Measurements from ENCODE around the gene VPS4A.
"Not testable (repeated sequence)": the region's sequence is repeated elsewhere in the genome, so short reads cannot be mapped to it uniquely, and the experiment has no call there.

Gene VPS4A

GRCh38 chr16:69360070-69360469, 48.9 kb downstream of the VPS4A start:
- ATAC-seq, H3K4me1 Mint-ChIP-seq, H3K27ac Mint-ChIP-seq, H3K4me3 Mint-ChIP-seq, DNase-seq, H3K27me3 Mint-ChIP-seq, H3K9me3 Mint-ChIP-seq: not testable (repeated sequence)

- DNase-seq (no peak), ATAC-seq (no peak)
- Mint-ChIP-seq H3K4me3 (no peak overlapping the region), H3K27me3 (no peaks in the 10 kb centered on the region), H3K9me3 (no peaks in the 10 kb centered on the region), H3K4me1 (peaks cover 11% of the 10 kb centered on the region), H3K27ac (no peak overlapping the region)
Observed at GRCh38 chr16:69363281-69363717, 52.1 kb downstream of the VPS4A start.

- Mint-ChIP-seq H3K27ac (no peak overlapping the region), H3K9me3 (no peaks in the 10 kb centered on the region), H3K4me1 (peaks cover 11% of the 10 kb centered on the region), H3K4me3 (no peak overlapping the region), H3K27me3 (no peaks in the 10 kb centered on the region)
- ATAC-seq (no peak), DNase-seq (no peak)
Observed at GRCh38 chr16:69364088-69364487, 52.9 kb downstream of the VPS4A start.

GRCh38 chr16:69365901-69366300, 54.8 kb downstream of the VPS4A start:
- no peak overlapping the region for H3K27ac Mint-ChIP-seq
- no peak for ATAC-seq
- H3K9me3 Mint-ChIP-seq: no peaks in the 10 kb centered on the region
- H3K4me3 Mint-ChIP-seq: no peak overlapping the region
- DNase-seq: no peak
- no peaks in the 10 kb centered on the region for H3K27me3 Mint-ChIP-seq
- H3K4me1 Mint-ChIP-seq: peaks cover 11% of the 10 kb centered on the region

- no peaks in the 10 kb centered on the region for H3K9me3 Mint-ChIP-seq
- peaks cover 11% of the 10 kb centered on the region for H3K4me1 Mint-ChIP-seq
- no peak overlapping the region for H3K27ac Mint-ChIP-seq
Observed at GRCh38 chr16:69366431-69366830, 55.3 kb downstream of the VPS4A start.

GRCh38 chr16:69367980-69368379, 56.8 kb downstream of the VPS4A start:
- DNase-seq: no peak
- Mint-ChIP-seq H3K27ac (no peak overlapping the region), H3K4me1 (peaks cover 11% of the 10 kb centered on the region), H3K9me3 (no peaks in the 10 kb centered on the region), H3K4me3 (no peak overlapping the region), H3K27me3 (no peaks in the 10 kb centered on the region)
- no peak for ATAC-seq

More at GRCh38 chr16:69366431-69366830, 55.3 kb downstream of the VPS4A start:
- DNase-seq (no peak), ATAC-seq (no peak)
- Mint-ChIP-seq H3K27me3 (no peaks in the 10 kb centered on the region), H3K4me3 (no peak overlapping the region)

GRCh38 chr16:69368866-69369265, 57.7 kb downstream of the VPS4A start:
- H3K9me3 Mint-ChIP-seq: no peaks in the 10 kb centered on the region
- no peak for DNase-seq
- ATAC-seq: no peak
- H3K27ac Mint-ChIP-seq: no peak overlapping the region
- no peak overlapping the region for H3K4me3 Mint-ChIP-seq
- peaks cover 13% of the 10 kb centered on the region for H3K4me1 Mint-ChIP-seq
- no peaks in the 10 kb centered on the region for H3K27me3 Mint-ChIP-seq

- H3K4me3 Mint-ChIP-seq: no peak overlapping the region
- H3K27ac Mint-ChIP-seq: no peak overlapping the region
- H3K4me1 Mint-ChIP-seq: peaks cover 14% of the 10 kb centered on the region
- no peaks in the 10 kb centered on the region for H3K27me3 Mint-ChIP-seq
- no peak for ATAC-seq
- no peak for DNase-seq
- H3K9me3 Mint-ChIP-seq: no peaks in the 10 kb centered on the region
Observed at GRCh38 chr16:69371564-69371963, 60.4 kb downstream of the VPS4A start.

GRCh38 chr16:69373019-69373418, 61.9 kb downstream of the VPS4A start:
- Mint-ChIP-seq H3K4me1 (peaks cover 12% of the 10 kb centered on the region), H3K27me3 (no peaks in the 10 kb centered on the region), H3K27ac (peak overlapping the region in 1 of 2 donors; percentile 15), H3K4me3 (no peak overlapping the region), H3K9me3 (no peaks in the 10 kb centered on the region)
- no peak for ATAC-seq
- no peak for DNase-seq
